Esophagus squamous epithelium (tissue), 5 donors: Measurements from ENCODE around the gene DNAJC1. TPM values are rescaled to one million over a fixed set of nuclear protein-coding genes. Genes with fewer than 3 reads are reported as not detected.
A peak's percentile ranks its signal among the peaks of the same experiment; 100 is the strongest.
"Not testable (repeated sequence)": the region's sequence is repeated elsewhere in the genome, so short reads cannot be mapped to it uniquely, and the experiment has no call there.

ENCODE experiments used
- DNase-seq: peaks from one replicate; lab custom pipeline; 2025; lab: John Stamatoyannopoulos, UW
- H3K27ac ChIP-seq, 4 donors: fragments of 200-600 bp; sonication (generic); one replicate each; pipeline ENCODE4 v1.5.1; 2016 to 2019; ENCODE audit warnings: mild to moderate bottlenecking in 1 of 4
- H3K27me3 ChIP-seq, 4 donors: fragments of 200-600 bp; sonication (generic); 1 replicate in 3 of 4; 2 replicates in 1 of 4; pipeline versions ENCODE4 v1.5.1 to v1.6.0; 2017 to 2021; ENCODE audit warnings: antibody characterized with exemption in 1 of 4
- H3K36me3 ChIP-seq, 3 donors: fragments of 200-600 bp; sonication (generic); one replicate each; pipeline ENCODE4 v1.5.1; 2016 to 2019
- H3K4me1 ChIP-seq, 3 donors: fragments of 200-600 bp; sonication (generic); one replicate each; pipeline ENCODE4 v1.5.1; 2017 to 2019
- H3K4me3 ChIP-seq, 4 donors: fragments of 200-600 bp; sonication (generic); 1 replicate in 3 of 4; 2 replicates in 1 of 4; pipeline ENCODE4 v1.5.1; 2016 to 2019; ENCODE audit warnings: mild to moderate bottlenecking in 2 of 4, moderate library complexity in 1 of 4
- H3K9me3 ChIP-seq, 3 donors: fragments of 200-600 bp; sonication (generic); one replicate each; pipeline ENCODE4 v1.5.1; 2016 to 2019
- CTCF ChIP-seq, 6 experiments: fragments of 450-650 bp in 4 of 6; fragments of 200-600 bp in 2 of 6; sonication (generic) in 2 of 6; IDR thresholded peaks; one replicate each; pipeline ENCODE4 v1.5.1; 2016 to 2019; ENCODE audit warnings: antibody characterized with exemption in 6 of 6, mild to moderate bottlenecking in 4 of 6, moderate library complexity in 4 of 6
- POLR2A ChIP-seq, 4 donors: fragments of 450-650 bp; IDR thresholded peaks; one replicate each; pipeline ENCODE4 v1.6.1; 2017; ENCODE audit warnings: antibody characterized with exemption in 4 of 4, mild to moderate bottlenecking in 4 of 4, moderate library complexity in 3 of 4
- WGBS, 2 donors: methylation state at CpG; one replicate each; pipeline ENCODE4 v1.1.5; 2018; 5-methylcytosine and 5-hydroxymethylcytosine counted together
- intact Hi-C: fragments of 100-400 bp; cut with DNase I; formaldehyde crosslinking; loops from one replicate; pipeline ENCODE4 v1.15.0; 2022
- total RNA-seq, 4 donors: library from RNA; depleted of rRNA; stranded (reverse); fragments of >200 nt; gene quantifications; one replicate each; pipeline ENCODE4 v1.1.0, GENCODE V29; 2016
- donor health status: DM: yes; HTN: yes; CAD: no.

Gene DNAJC1
- total RNA-seq, 4 donors from 2014 or later, result 36.1 to 84.8 (median 43.6) TPM

- H3K27me3 ChIP-seq, result no peaks in the 10 kb centered on the region
- DNase-seq, result no peak
- H3K4me3 ChIP-seq, result no peak overlapping the region
- TF ChIP-seq POLR2A (IDR thresholded peaks at IDR 0.05) (no peak), CTCF (IDR thresholded peaks at IDR 0.05) (no peak)
- H3K9me3 ChIP-seq, result no peaks in the 10 kb centered on the region
- intact Hi-C loops, result loop anchor here (10.0 kb wide), 1 partner anchor 189 kb away; the partner anchor contains the start of gene MLLT10
- WGBS, 2 donors, result 50 to 55% methylated on average over 7 of the region's 7 CpGs
- H3K36me3 ChIP-seq, result peaks cover 0 to 17% (median 0%) of the 10 kb centered on the region in 3 donors
- H3K4me1 ChIP-seq, result peaks cover 10 to 65% (median 23%) of the 10 kb centered on the region in 3 donors
- peak overlapping the region in 2 of 4 donors; percentile 69 to 73 for H3K27ac ChIP-seq
These were observed 279.4 kb downstream of the DNAJC1 start for GRCh38 chr10:21724020-21724589.

GRCh38 chr10:21722209-21722608 lies 281.3 kb downstream of the DNAJC1 start:
- Histone ChIP-seq H3K4me3 (no peak overlapping the region), H3K9me3 (no peaks in the 10 kb centered on the region), H3K4me1 (peaks cover 10 to 46% (median 22%) of the 10 kb centered on the region in 3 donors), H3K27ac (no peak overlapping the region), H3K36me3 (peaks cover 0 to 29% (median 0%) of the 10 kb centered on the region in 3 donors), H3K27me3 (no peaks in the 10 kb centered on the region)
- 85 to 92% methylated on average over 2 of the region's 2 CpGs for WGBS, 2 donors
- TF ChIP-seq POLR2A (IDR thresholded peaks at IDR 0.05) (no peak), CTCF (IDR thresholded peaks at IDR 0.05) (no peak)
- DNase-seq, result no peak
- intact Hi-C loops, result loop anchor here (10.0 kb wide), 1 partner anchor 187 kb away; the partner anchor contains the start of gene MLLT10

- DNase-seq, result no peak
- intact Hi-C loops, result loop anchor here (10.0 kb wide), 1 partner anchor 186 kb away; the partner anchor contains the start of gene MLLT10
- WGBS, 2 donors, result 76 to 77% methylated on average over 6 of the region's 6 CpGs
- no peaks in the 10 kb centered on the region for H3K27me3 ChIP-seq
- no peak overlapping the region for H3K27ac ChIP-seq
- no peak overlapping the region for H3K4me3 ChIP-seq
- TF ChIP-seq POLR2A (IDR thresholded peaks at IDR 0.05) (no peak), CTCF (IDR thresholded peaks at IDR 0.05) (no peak)
- peaks cover 0 to 29% (median 0%) of the 10 kb centered on the region in 3 donors for H3K36me3 ChIP-seq
- no peaks in the 10 kb centered on the region for H3K9me3 ChIP-seq
- peaks cover 10 to 35% (median 15%) of the 10 kb centered on the region in 3 donors for H3K4me1 ChIP-seq
These were observed 282.4 kb downstream of the DNAJC1 start for GRCh38 chr10:21721000-21721665.

- Histone ChIP-seq H3K27ac (no peak overlapping the region), H3K4me1 (peaks cover 6 to 31% (median 11%) of the 10 kb centered on the region in 3 donors), H3K36me3 (peaks cover 0 to 40% (median 0%) of the 10 kb centered on the region in 3 donors), H3K27me3 (no peaks in the 10 kb centered on the region), H3K9me3 (no peaks in the 10 kb centered on the region), H3K4me3 (no peak overlapping the region)
- intact Hi-C loops, result loop anchor here (10.0 kb wide), 1 partner anchor 185 kb away; the partner anchor contains the start of gene MLLT10
- TF ChIP-seq POLR2A (IDR thresholded peaks at IDR 0.05), result no peak
- no peak for TF ChIP-seq CTCF (IDR thresholded peaks at IDR 0.05)
- WGBS, 2 donors, result 70 to 80% methylated on average over 3 of the region's 3 CpGs
- DNase-seq, result no peak
These were observed 283.4 kb downstream of the DNAJC1 start for GRCh38 chr10:21720090-21720489.

GRCh38 chr10:21719502-21719901 lies 284.0 kb downstream of the DNAJC1 start:
- Histone ChIP-seq H3K27ac (no peak overlapping the region), H3K9me3 (no peaks in the 10 kb centered on the region), H3K27me3 (no peaks in the 10 kb centered on the region), H3K4me1 (peaks cover under 1 to 26% (median 5%) of the 10 kb centered on the region in 3 donors), H3K36me3 (peaks cover 0 to 45% (median 3%) of the 10 kb centered on the region in 3 donors), H3K4me3 (no peak overlapping the region)
- WGBS, 2 donors, result 45 to 55% methylated on average over 1 of the region's 1 CpG
- TF ChIP-seq CTCF (IDR thresholded peaks at IDR 0.05) (no peak), POLR2A (IDR thresholded peaks at IDR 0.05) (no peak)
- intact Hi-C loops, result no loop called here
- no peak for DNase-seq

GRCh38 chr10:21717437-21718054 lies 286.0 kb downstream of the DNAJC1 start:
- H3K4me3 ChIP-seq, intact Hi-C loops, H3K27ac ChIP-seq, H3K9me3 ChIP-seq, H3K27me3 ChIP-seq, DNase-seq: not testable (repeated sequence)
- Histone ChIP-seq H3K36me3 (peaks cover 0 to 57% (median 3%) of the 10 kb centered on the region in 3 donors), H3K4me1 (peaks cover 0 to 17% (median 0%) of the 10 kb centered on the region in 3 donors)
- WGBS, 2 donors, result 95 to 98% methylated on average over 3 of the region's 3 CpGs
